ACHN (cell line): ENCODE measurements around the gene CDC42EP1.
A peak's percentile ranks its signal among the peaks of the same experiment; 100 is the strongest.

ENCODE experiments used
- DNase-seq: peaks from one replicate; pipeline ENCODE4 v3.0.0-alpha.2; 2015
- in situ Hi-C: cut with HindIII; loops from 2 replicates; pipeline ENCODE4 v1.10.0; 2017; ENCODE audit warnings: low sequenced_read_pairs, low pct_ligation_motif_present, low pct_unique_long_range_greater_than_20kb

CDC42EP1 gene

GRCh38 chr22:37553725-37554124 is 6.6 kb upstream of the CDC42EP1 start:
- in situ Hi-C loops = no loop called here
- DNase-seq = no peak

- no peak for DNase-seq
- in situ Hi-C loops = no loop called here
Observed at GRCh38 chr22:37555029-37555428, 5.3 kb upstream of the CDC42EP1 start.

- in situ Hi-C loops = no loop called here
- DNase-seq = no peak
Observed at GRCh38 chr22:37556710-37557109, 3.6 kb upstream of the CDC42EP1 start.

GRCh38 chr22:37557321-37558001 is 2.8 kb upstream of the CDC42EP1 start:
- in situ Hi-C loops = no loop called here

GRCh38 chr22:37558815-37559214 is 1.5 kb upstream of the CDC42EP1 start:
- no peak for DNase-seq
- in situ Hi-C loops = no loop called here

More at GRCh38 chr22:37557321-37558001, 2.8 kb upstream of the CDC42EP1 start:
- DNase-seq = peak; percentile 75

- in situ Hi-C loops = no loop called here
- DNase-seq = no peak
Observed at GRCh38 chr22:37559521-37559900, 769 bp upstream of the CDC42EP1 start.

- in situ Hi-C loops = no loop called here
- peak; percentile 65 for DNase-seq
Observed at GRCh38 chr22:37560608-37561211, 430 bp downstream of the CDC42EP1 start.

- DNase-seq = peak; percentile 87
- in situ Hi-C loops = no loop called here
Observed at GRCh38 chr22:37561212-37562048, 1.1 kb downstream of the CDC42EP1 start.

- no peak for DNase-seq
- in situ Hi-C loops = no loop called here
Observed at GRCh38 chr22:37562049-37562875, 2.0 kb downstream of the CDC42EP1 start.

- peak; percentile 94 for DNase-seq
- in situ Hi-C loops = no loop called here
Observed at GRCh38 chr22:37563153-37564081, 3.1 kb downstream of the CDC42EP1 start.

- in situ Hi-C loops = no loop called here
- no peak for DNase-seq
Observed at GRCh38 chr22:37564111-37564711, 3.9 kb downstream of the CDC42EP1 start.

GRCh38 chr22:37565830-37566229 is 5.5 kb downstream of the CDC42EP1 start:
- DNase-seq = no peak
- in situ Hi-C loops = no loop called here

- in situ Hi-C loops = no loop called here
- DNase-seq = no peak
Observed at GRCh38 chr22:37566329-37566837, 6.1 kb downstream of the CDC42EP1 start.

GRCh38 chr22:37566903-37567798 is 6.9 kb downstream of the CDC42EP1 start:
- DNase-seq = peak; percentile 60
- in situ Hi-C loops = no loop called here

GRCh38 chr22:37568012-37568411 is 7.7 kb downstream of the CDC42EP1 start:
- in situ Hi-C loops = no loop called here
- DNase-seq = no peak

GRCh38 chr22:37568448-37569008 is 8.2 kb downstream of the CDC42EP1 start:
- DNase-seq = no peak
- in situ Hi-C loops = no loop called here
